Measurements from ENCODE around the gene TENM4.

GRCh38 chr11:78857688-78858087, 583.1 kb downstream of the TENM4 start:
- no peak for TF ChIP-seq ZNF366 (tag by site-specific recombination; conservative IDR thresholded peaks at IDR 0.05)
- no peak for TF ChIP-seq CTCF (tag by site-specific recombination; IDR thresholded peaks at IDR 0.05)
- no peak for TF ChIP-seq ZNF768 (tag by site-specific recombination; IDR thresholded peaks at IDR 0.05)
- TF ChIP-seq ZNF148 (tag by site-specific recombination; IDR thresholded peaks at IDR 0.05; ENCODE audit: borderline replicate concordance): no peak
- TF ChIP-seq ZBTB7A (tag by site-specific recombination; IDR thresholded peaks at IDR 0.05; ENCODE audit: low read depth): no peak
- TF ChIP-seq TCF7L2 (IDR thresholded peaks at IDR 0.05; ENCODE audit: borderline replicate concordance, low read depth, low read length): no peak
- TF ChIP-seq REST (tag by site-specific recombination; IDR thresholded peaks at IDR 0.05): no peak
- TF ChIP-seq ZSCAN18 (tag by site-specific recombination; IDR thresholded peaks at IDR 0.05): no peak
- no peak for TF ChIP-seq ZNF707 (tag by site-specific recombination; IDR thresholded peaks at IDR 0.05)
- no peak for TF ChIP-seq ZNF398 (tag by site-specific recombination; IDR thresholded peaks at IDR 0.05)
- TF ChIP-seq KLF9 (tag by site-specific recombination; IDR thresholded peaks at IDR 0.05; ENCODE audit: low read depth): no peak
- TF ChIP-seq ZNF701 (tag by site-specific recombination; IDR thresholded peaks at IDR 0.05): no peak
